ENCODE results near the gene SMYD5.

DNA sequence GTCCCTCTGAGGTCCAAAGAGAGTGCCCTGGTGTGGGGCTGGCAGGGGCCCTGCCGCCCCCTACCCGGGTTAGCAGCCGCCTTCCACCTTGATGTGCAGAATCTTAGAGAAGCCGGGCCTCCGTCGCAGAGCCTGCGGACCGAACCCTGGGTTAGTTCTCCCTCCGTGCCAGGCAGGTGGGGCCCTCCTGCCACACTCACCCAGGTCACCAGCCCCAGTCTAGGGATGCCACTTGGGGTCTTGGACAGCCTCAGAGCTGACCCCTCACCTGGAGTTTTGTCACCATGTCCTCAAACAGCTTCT lies 44.8 kb downstream of the SMYD5 start:
- TF ChIP-seq CTCF (IDR thresholded peaks at IDR 0.05) (no peak), POLR2A (IDR thresholded peaks at IDR 0.05) (no peak)
